CD4-positive, alpha-beta T cell (primary cell): ENCODE measurements around the gene FLCN. TPM values are rescaled to one million over a fixed set of nuclear protein-coding genes. Genes with fewer than 3 reads are reported as not detected.

ENCODE experiments used
- ATAC-seq: fragments of 200-7000 bp; cut with Tn5 transposase; one replicate; pipeline ENCODE4 v1.10.0; 2022; ENCODE audit warnings: mild to moderate bottlenecking; ENCODE audit not compliant: poor library complexity
- CTCF ChIA-PET: fragments of 350-600 bp; sonication (Branson Sonifier 250); formaldehyde crosslinking; loops from one replicate; lab custom pipeline; 2021; ENCODE audit warnings: antibody characterized with exemption, inconsistent platforms; lab: Charles Lee
- POLR2A ChIA-PET: fragments of 350-600 bp; sonication (Branson Sonifier 250); formaldehyde crosslinking; loops from one replicate; lab custom pipeline; 2021; ENCODE audit warnings: antibody characterized with exemption, inconsistent platforms; lab: Charles Lee
- DNase-seq, 14 experiments: peaks; one replicate each; pipeline ENCODE4 v3.0.0-alpha.2; 2013 to 2020; ENCODE audit warnings: mixed read lengths in 2 of 14
- H3K27ac ChIP-seq, 2 donors: one replicate each; pipeline versions ENCODE4 v1.5.1 to v1.7.0; 2013; ENCODE audit warnings: low read length in 2 of 2, low read depth in 1 of 2, mild to moderate bottlenecking in 1 of 2
- H3K27me3 ChIP-seq, 2 experiments: 1 replicate in 1 of 2; 2 replicates in 1 of 2; pipeline versions ENCODE4 v1.6.1 to v1.7.0; 2013; ENCODE audit warnings: low read length in 2 of 2, control low read depth in 1 of 2, mild to moderate bottlenecking in 1 of 2, moderate library complexity in 1 of 2; ENCODE audit not compliant: insufficient read depth in 2 of 2, control insufficient read depth in 1 of 2
- H3K36me3 ChIP-seq: one replicate; pipeline ENCODE4 v1.6.1; 2013; ENCODE audit warnings: low read length, control low read depth; ENCODE audit not compliant: insufficient read depth
- H3K4me1 ChIP-seq: one replicate; pipeline ENCODE4 v1.6.1; 2013; ENCODE audit warnings: low read length, control low read depth; ENCODE audit not compliant: insufficient read depth
- H3K4me3 ChIP-seq: one replicate; pipeline ENCODE4 v1.5.1; 2013; ENCODE audit warnings: mild to moderate bottlenecking, low read length, moderate library complexity
- H3K9me3 ChIP-seq, 2 experiments: 1 replicate in 1 of 2; 2 replicates in 1 of 2; pipeline versions ENCODE4 v1.6.1 to v1.7.0; 2013; ENCODE audit warnings: low read length in 2 of 2, mild to moderate bottlenecking in 2 of 2, control low read depth in 1 of 2, moderate library complexity in 1 of 2; ENCODE audit not compliant: control insufficient read depth in 1 of 2, insufficient read depth in 1 of 2
- H3K27ac Mint-ChIP-seq: one replicate; pipeline ENCODE4 v1.8.0; 2020; ENCODE audit warnings: mixed read lengths
- H3K27me3 Mint-ChIP-seq: one replicate; pipeline ENCODE4 v1.8.0; 2021; ENCODE audit warnings: mixed read lengths
- H3K36me3 Mint-ChIP-seq: one replicate; pipeline ENCODE4 v1.8.0; 2021; ENCODE audit warnings: low read depth, mixed read lengths
- H3K4me1 Mint-ChIP-seq: one replicate; pipeline ENCODE4 v1.8.0; 2021; ENCODE audit warnings: low read depth, mixed read lengths
- H3K4me3 Mint-ChIP-seq: one replicate; pipeline ENCODE4 v1.8.0; 2020; ENCODE audit warnings: mild to moderate bottlenecking, mixed read lengths
- H3K9me3 Mint-ChIP-seq: one replicate; pipeline ENCODE4 v1.8.0; 2020; ENCODE audit warnings: mixed read lengths
- intact Hi-C, 2 experiments: fragments of 100-400 bp; cut with DNase I in 1 of 2; cut with micrococcal nuclease in 1 of 2; formaldehyde crosslinking; loops; one replicate each; pipeline versions ENCODE4 v1.15.1 to v1.9.0; 2023 to 2025; cut with DNase I, micrococcal nuclease
- total RNA-seq, 174 experiments: library from RNA in 2 of 174; stranded (reverse) in 2 of 174; gene quantifications; one replicate each; pipeline ENCODE4 v1.2.3 and lab custom pipeline; 2021 to 2026
- TF ChIP-seq, protein P1 (sequence below): fragments of 200-600 bp; IDR thresholded peaks from one replicate; pipeline ENCODE4 v1.8.0; 2022; ENCODE audit warnings: antibody characterized with exemption, mild to moderate bottlenecking

The FLCN gene
- total RNA-seq, 2 experiments from 2014 or later: 12.1 to 15.9 TPM

DNA sequence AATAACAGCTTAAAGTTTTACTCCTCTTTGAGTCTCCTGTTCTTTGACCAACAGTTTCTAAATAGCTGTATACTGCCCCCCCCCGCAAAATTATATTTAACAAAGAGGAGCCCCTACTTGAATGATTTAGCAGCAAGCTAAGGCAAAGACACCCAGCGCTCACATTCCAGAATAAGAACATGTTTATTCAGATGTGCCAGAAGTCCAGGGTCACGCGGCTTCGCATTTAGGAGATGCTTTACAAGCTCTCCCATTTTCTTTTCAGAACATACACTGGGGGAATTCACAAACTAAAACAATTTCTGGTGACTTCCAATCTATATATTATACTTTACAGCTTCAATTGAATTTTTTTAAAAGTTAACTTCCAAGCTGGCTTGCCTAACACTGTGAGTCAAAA lies 36.1 kb downstream of the FLCN start:
- no peak overlapping the region for H3K27ac Mint-ChIP-seq
- POLR2A ChIA-PET: interaction anchor here (0.9 to 1.7 kb wide), 3 partner anchors 13 to 25 kb away, joined by 3 to 6 read pairs (median 5); no protein-coding TSS in a partner anchor
- no peaks in the 10 kb centered on the region for H3K9me3 ChIP-seq

DNA sequence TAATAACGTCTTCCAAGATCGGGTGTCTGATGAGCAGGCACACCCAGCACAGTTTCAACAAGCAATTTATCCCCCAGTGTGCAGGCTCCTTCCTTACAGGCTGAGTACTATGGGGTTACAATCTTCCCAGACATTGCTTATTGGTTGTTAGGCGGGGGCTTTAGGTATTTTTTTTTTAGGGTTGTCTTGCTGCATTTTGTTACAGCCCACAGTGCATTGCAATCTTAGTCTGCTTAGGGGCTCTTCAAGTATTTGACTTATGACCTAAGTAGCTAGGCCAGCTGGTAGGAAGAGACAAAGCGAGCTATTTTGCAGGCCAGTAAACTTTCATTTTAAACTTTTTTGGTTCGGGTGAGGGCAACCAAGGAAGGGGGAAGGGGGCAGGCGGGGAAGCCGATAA lies 36.7 kb downstream of the FLCN start:
- H3K4me1 Mint-ChIP-seq: peaks cover 32% of the 10 kb centered on the region
- intact Hi-C loops: loop anchor here in 1 of 2 experiments (10.0 kb wide), 1 partner anchor 46 kb away; no protein-coding TSS in a partner anchor
- H3K36me3 Mint-ChIP-seq: peaks cover 47% of the 10 kb centered on the region
- H3K36me3 ChIP-seq: peaks cover 24% of the 10 kb centered on the region
- no peaks in the 10 kb centered on the region for H3K9me3 Mint-ChIP-seq
- DNase-seq: no peak
- H3K4me3 ChIP-seq: no peak overlapping the region
- H3K27me3 ChIP-seq: no peaks in the 10 kb centered on the region
- no peaks in the 10 kb centered on the region for H3K9me3 ChIP-seq
- H3K4me1 ChIP-seq: peaks cover 24% of the 10 kb centered on the region
- H3K27ac ChIP-seq: no peak overlapping the region
- CTCF ChIA-PET: no interaction called here
- no peak for ATAC-seq
- H3K27me3 Mint-ChIP-seq: no peaks in the 10 kb centered on the region
- POLR2A ChIA-PET: interaction anchor here (0.9 kb wide), 1 partner anchor 12 kb away, joined by 3 read pairs; no protein-coding TSS in a partner anchor
- H3K4me3 Mint-ChIP-seq: peak overlapping the region; percentile 25
- no peak overlapping the region for H3K27ac Mint-ChIP-seq
- TF ChIP-seq, protein P1, sequence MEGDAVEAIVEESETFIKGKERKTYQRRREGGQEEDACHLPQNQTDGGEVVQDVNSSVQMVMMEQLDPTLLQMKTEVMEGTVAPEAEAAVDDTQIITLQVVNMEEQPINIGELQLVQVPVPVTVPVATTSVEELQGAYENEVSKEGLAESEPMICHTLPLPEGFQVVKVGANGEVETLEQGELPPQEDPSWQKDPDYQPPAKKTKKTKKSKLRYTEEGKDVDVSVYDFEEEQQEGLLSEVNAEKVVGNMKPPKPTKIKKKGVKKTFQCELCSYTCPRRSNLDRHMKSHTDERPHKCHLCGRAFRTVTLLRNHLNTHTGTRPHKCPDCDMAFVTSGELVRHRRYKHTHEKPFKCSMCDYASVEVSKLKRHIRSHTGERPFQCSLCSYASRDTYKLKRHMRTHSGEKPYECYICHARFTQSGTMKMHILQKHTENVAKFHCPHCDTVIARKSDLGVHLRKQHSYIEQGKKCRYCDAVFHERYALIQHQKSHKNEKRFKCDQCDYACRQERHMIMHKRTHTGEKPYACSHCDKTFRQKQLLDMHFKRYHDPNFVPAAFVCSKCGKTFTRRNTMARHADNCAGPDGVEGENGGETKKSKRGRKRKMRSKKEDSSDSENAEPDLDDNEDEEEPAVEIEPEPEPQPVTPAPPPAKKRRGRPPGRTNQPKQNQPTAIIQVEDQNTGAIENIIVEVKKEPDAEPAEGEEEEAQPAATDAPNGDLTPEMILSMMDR: no peak

More for the DNA sequence above, 36.1 kb downstream of the FLCN start:
- intact Hi-C loops: loop anchor here in 1 of 2 experiments (10.0 kb wide), 1 partner anchor 46 kb away; no protein-coding TSS in a partner anchor
- Mint-ChIP-seq H3K4me3 (no peak overlapping the region), H3K36me3 (peaks cover 47% of the 10 kb centered on the region), H3K4me1 (peaks cover 37% of the 10 kb centered on the region), H3K9me3 (no peaks in the 10 kb centered on the region), H3K27me3 (no peaks in the 10 kb centered on the region)
- H3K27me3 ChIP-seq: no peaks in the 10 kb centered on the region
- ATAC-seq (no peak), DNase-seq (no peak)
- H3K4me1 ChIP-seq: peaks cover 29% of the 10 kb centered on the region
- CTCF ChIA-PET: no interaction called here
- H3K4me3 ChIP-seq: no peak overlapping the region
- TF ChIP-seq, protein P1: no peak
- H3K36me3 ChIP-seq: peaks cover 24% of the 10 kb centered on the region
- H3K27ac ChIP-seq: no peak overlapping the region

DNA sequence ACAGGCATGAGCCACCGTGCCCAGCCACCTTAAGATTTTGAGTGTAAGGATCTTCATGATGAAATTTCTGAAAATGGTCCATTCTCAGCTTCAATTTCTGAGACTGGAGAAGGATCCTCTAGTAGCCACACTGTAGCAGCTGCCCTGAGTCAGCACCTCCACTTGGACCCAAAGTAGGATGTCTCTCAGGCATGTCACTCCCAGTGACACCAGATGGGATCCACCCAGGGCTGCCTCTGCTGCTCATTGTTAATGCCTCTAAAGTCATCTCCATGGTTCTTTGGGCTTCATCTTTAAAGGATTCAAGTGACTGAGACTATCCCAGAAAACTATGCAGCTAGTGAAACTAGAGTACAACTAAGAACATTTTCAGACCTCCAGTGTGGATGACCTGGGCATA lies 38.7 kb downstream of the FLCN start:
- Mint-ChIP-seq H3K27me3 (no peaks in the 10 kb centered on the region), H3K4me1 (peaks cover 13% of the 10 kb centered on the region), H3K36me3 (peaks cover 33% of the 10 kb centered on the region), H3K9me3 (no peaks in the 10 kb centered on the region), H3K4me3 (no peak overlapping the region), H3K27ac (no peak overlapping the region)
- Histone ChIP-seq H3K27me3 (no peaks in the 10 kb centered on the region), H3K36me3 (peaks cover 24% of the 10 kb centered on the region), H3K4me3 (no peak overlapping the region), H3K4me1 (peaks cover 4% of the 10 kb centered on the region), H3K27ac (no peak overlapping the region), H3K9me3 (no peaks in the 10 kb centered on the region)
- ATAC-seq (no peak), DNase-seq (no peak)
- intact Hi-C loops: no loop called here
- ChIA-PET CTCF (interaction anchor here (0.6 kb wide), 1 partner anchor 14 kb away, joined by 3 read pairs; no protein-coding TSS in a partner anchor), POLR2A (interaction anchor here (1.0 to 1.5 kb wide), 2 partner anchors 30 to 39 kb away, joined by 3 read pairs; partner anchors contain the start of gene FLCN)
- TF ChIP-seq, protein P1: no peak
